ENCODE results near the gene DLGAP4.

DLGAP4 gene, protein sequence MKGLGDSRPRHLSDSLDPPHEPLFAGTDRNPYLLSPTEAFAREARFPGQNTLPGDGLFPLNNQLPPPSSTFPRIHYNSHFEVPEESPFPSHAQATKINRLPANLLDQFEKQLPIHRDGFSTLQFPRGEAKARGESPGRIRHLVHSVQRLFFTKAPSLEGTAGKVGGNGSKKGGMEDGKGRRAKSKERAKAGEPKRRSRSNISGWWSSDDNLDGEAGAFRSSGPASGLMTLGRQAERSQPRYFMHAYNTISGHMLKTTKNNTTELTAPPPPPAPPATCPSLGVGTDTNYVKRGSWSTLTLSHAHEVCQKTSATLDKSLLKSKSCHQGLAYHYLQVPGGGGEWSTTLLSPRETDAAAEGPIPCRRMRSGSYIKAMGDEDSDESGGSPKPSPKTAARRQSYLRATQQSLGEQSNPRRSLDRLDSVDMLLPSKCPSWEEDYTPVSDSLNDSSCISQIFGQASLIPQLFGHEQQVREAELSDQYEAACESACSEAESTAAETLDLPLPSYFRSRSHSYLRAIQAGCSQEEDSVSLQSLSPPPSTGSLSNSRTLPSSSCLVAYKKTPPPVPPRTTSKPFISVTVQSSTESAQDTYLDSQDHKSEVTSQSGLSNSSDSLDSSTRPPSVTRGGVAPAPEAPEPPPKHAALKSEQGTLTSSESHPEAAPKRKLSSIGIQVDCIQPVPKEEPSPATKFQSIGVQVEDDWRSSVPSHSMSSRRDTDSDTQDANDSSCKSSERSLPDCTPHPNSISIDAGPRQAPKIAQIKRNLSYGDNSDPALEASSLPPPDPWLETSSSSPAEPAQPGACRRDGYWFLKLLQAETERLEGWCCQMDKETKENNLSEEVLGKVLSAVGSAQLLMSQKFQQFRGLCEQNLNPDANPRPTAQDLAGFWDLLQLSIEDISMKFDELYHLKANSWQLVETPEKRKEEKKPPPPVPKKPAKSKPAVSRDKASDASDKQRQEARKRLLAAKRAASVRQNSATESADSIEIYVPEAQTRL

DNA sequence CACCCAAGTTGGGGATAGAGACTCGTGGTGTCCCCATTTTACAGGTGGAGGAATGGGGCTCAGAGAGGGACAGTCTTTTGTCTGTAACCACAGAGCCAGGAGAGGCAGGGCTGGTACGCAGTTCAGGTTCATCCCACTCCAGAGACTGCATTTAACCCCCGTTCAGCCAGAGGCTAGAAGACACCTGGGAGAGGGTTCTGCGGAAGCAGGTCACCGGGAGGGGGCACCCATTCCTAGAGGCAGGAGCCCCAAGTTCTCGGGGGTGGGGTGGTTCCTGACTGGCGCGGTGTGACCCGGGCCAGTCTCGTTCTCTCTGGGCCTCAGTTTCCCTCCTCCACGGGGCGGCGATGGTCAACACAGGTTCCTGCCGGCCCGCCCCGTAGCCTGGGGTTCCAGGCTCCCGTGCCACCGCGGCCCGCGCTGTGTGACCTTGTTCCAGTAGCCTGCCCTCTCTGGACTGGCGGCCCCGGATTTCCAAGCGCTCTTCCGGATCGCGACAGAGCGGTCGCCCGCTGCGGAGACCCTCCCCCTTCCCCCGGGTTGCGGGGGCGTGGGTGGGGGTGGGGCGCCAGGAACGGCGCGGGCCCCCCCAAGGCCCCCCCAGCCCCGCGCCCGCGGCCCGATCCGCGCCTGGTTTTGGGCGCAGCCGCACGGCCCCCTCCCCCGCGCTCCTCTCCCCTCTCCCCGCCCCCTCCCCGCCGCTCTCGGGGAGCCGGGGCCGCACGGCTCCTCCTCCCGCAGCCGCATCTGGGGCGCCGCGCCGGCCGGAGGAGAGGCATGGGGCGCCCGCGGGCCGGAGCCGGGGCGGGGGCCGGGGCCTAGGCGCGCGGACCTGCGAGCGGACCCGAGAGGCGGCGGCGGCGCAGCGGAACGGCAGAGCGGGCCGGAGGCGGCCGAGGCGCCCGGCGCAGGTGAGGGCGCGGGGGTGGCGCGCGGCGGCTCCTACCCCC lies at the start of gene DLGAP4:
TSS of gene DLGAP4 (plus strand) at position 738 of the 950 bp plus-strand sequence. CDS start 125,379 bp downstream, outside the sequence.
- no peak for DNase-seq (ENCODE audit: low read depth in 2 of 2)

GRCh38 chr20:36259177-36260061 lies 46.7 kb upstream of the DLGAP4 start:
- DNase-seq (ENCODE audit: low read depth in 2 of 2) = no peak

DNA sequence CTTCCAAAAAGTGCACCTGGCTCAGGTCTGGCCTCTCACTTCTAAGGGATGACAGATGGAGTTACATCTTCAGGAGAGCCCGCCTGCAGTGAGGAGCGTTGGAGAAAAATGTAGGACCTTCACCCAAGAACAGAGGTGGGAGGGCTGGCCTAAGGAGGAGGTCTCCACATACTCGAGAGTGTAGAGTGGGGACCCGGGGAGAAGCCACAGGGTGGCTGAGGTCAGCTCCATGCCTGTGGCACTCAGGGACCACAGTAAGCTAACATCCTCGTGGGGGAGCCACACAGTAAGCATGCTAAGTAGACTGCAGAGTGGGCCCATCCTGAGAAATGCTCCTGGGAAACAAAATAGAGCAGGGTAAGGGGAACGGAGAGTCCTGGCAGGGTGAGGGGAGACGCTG lies 45.8 kb upstream of the DLGAP4 start:
- no peak for DNase-seq (ENCODE audit: low read depth in 2 of 2)

DNA sequence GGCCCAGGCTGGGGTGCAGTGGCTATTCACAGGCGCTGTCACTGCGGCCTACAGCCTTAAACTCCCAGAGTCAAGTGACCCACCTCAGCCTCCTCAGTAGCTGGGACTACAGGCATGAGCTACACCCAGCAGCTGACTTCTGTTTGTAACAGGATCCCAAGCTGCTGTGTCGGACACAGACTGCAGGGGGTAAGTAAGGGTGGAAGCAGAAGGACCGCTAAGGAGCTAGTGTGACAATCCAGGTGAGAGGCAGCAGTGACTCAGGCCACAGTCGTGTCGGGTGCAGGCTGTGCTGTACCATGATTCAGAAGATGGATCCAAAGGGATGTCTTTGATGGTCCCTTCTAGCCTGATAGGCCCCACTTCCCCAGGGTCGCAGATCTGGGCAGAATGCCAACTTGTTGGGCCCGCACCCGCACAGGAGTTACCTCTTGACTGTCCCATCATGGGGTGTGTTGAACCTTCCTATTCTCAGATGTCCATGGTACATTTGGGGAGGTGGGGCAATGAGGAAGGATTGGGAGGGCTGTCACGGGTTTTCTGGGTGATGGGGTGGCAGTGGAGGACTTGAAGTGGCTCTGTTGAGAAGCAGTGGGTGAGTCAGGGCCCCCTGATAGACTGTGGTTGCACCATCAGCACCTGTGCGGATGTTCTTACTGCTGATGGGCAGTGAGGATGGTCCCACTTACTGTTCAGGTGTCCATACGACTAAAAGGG lies 44.6 kb upstream of the DLGAP4 start:
- no peak for DNase-seq (ENCODE audit: low read depth in 2 of 2)

GRCh38 chr20:36262440-36262839 lies 43.7 kb upstream of the DLGAP4 start:
- DNase-seq (ENCODE audit: low read depth in 2 of 2) = no peak

DNA sequence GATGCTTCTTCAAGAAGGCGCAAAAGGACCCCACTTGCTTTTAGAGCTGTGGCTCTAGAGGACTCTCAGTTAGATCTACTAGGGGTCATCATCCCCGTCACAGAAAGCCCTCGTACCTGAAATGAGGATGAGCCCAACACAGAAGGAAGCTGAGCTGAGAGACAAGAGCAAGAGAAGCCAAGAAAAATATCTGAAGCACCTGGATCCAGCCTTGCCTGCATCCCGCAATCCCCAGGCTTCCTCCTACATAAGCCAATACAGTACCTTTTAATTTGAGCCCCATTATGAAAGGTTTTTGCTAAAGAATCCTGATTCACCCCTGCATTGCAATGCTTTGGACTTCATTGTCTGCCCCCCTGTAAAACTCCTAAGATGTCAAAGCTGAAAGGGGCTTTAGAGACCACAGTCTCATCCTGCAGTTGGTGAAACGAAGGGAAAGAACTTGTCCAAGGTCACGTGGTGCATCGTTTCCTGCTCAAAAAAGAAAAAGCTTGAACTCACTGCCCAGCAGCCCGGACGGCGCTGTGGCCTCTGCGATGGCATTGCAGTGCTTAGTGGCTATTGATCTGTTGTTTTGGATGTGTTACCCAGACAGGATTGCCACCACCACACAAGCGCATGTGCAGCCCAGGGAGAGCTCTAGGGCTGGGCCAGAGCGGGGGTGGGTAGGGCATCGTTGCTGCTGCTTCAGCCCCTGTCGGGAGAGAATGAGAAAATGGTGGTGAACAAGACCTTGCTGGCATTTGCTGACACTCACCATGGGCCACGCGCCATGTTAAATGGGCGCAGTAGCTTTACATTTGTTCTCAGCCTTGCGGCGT lies 41.5 kb upstream of the DLGAP4 start:
- no peak for DNase-seq (ENCODE audit: low read depth in 2 of 2)

DNA sequence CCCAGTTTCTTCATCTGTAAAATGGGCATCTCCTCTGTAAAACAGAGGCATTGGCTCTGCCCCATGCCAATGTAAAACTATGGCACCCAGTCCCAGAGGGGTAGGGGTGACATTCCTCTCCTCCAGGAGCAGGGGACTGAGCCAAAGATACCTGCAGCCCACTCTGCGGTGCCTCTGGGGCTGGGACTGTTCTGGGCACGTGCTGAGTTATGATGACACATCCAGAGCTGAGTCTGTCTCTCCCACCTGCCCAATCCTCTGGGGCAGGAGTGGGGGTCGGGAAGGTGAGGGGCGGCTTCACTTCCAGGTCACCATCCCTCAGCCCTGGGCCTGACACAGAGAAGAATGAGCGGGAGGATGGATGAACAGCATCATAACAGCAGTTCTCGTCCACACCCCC lies 40.0 kb upstream of the DLGAP4 start:
- DNase-seq (ENCODE audit: low read depth in 2 of 2) = no peak

GRCh38 chr20:36267605-36268381 lies 38.3 kb upstream of the DLGAP4 start:
- no peak for DNase-seq (ENCODE audit: low read depth in 2 of 2)

DNA sequence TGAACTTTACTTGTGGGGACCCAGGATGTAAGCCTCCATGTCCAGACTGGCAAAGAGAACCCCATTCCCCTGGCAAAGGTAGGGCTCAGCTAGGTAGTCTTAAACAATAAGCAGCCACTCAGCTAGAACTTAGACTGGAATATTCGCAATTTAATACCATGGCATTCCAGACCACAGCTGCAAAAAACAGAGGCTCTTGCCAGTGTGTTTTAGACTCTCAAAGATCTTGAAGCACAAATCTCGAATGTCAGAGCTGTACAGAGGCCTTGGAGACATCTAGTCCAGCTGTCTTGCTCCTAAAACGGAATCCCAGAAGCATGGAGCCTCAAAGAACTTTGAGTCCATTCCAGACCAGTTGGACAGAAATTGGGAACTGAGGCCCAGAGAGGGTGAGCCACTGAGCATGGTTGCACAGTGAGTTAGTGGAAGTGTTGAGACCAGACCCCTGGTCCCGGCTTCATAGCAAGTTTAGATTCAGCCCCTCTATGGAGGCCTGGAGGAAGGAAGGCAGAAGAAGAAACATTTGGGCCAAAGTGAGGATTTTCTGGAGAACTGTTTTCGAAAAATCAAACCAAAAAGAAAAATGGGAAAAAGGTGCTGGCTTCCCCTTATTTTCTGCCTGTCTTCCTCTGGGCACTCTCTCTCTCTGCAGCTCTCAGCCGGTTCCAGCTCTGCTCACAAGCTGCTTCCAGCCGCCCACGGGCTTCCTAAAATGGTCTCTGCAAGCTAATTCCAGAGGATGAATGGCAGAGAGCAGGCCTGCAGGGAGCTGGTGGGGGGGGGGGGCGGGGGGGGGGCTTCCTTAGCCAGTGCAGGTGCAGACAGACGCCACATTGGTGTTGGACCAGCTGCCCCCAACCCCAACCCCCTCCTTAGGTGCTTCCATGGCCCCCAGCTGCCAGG lies 37.4 kb upstream of the DLGAP4 start:
- DNase-seq (ENCODE audit: low read depth in 2 of 2) = no peak

DNA sequence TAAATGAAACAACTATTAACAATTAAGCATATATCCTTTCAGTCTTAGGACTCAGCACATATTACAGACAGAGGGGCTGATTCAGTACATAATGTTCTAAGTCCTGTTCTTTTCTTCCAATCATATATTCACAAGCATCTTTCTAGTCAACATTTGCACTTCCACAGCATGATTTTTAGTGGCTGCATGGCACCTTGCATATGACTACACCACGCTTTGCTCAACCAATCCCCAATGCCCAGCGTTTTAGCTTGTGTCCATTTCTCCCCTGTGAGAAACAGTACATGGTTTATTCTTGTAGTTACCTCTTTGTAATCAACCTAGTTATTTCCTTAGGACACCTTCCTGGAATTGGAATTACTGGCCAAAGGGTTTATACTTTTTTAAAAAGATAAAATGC lies 36.6 kb upstream of the DLGAP4 start:
- no peak for DNase-seq (ENCODE audit: low read depth in 2 of 2)

DNA sequence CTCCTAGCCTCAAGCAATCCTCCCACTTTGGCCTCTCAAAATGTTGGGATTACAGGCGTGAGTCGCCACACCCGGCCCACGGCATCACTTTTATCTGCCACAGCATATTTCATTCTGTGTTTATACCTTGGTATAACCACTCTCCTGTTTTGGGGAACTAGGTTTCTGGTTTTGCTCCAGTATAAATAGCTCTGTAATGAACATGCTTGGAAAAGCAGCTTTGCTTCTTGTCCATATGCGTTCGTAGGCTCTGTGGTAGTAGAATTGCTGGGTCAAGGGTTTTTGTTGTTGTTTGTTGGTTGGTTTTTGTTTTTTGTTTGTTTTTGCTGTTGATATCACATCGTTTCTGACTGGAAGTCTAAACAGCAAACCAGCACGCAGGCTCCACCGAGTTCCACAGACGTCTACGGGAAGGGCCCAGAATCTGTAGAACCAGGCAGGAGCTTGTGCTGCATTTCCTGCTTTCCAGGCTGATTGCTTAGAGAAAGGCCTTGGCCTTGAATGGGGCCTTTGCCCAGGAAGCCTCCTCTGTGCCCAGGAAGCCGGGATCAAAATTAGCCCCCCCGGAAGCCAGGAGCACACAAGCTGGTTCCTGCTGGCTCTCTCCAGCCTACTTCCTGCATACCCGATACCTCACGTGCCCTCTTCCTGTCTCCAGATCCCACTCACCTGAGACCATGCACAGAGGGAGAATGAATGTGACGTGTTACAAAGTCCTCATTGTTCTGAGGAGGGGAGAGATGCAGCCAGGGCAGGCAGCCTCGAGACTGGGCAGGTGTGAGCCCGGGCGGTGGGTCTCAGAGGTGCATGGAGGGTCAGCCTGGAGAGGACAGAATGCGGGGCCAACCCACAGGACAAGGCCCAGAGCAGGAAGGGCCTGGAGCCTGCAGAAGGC lies 35.1 kb upstream of the DLGAP4 start:
- no peak for DNase-seq (ENCODE audit: low read depth in 2 of 2)

DNA sequence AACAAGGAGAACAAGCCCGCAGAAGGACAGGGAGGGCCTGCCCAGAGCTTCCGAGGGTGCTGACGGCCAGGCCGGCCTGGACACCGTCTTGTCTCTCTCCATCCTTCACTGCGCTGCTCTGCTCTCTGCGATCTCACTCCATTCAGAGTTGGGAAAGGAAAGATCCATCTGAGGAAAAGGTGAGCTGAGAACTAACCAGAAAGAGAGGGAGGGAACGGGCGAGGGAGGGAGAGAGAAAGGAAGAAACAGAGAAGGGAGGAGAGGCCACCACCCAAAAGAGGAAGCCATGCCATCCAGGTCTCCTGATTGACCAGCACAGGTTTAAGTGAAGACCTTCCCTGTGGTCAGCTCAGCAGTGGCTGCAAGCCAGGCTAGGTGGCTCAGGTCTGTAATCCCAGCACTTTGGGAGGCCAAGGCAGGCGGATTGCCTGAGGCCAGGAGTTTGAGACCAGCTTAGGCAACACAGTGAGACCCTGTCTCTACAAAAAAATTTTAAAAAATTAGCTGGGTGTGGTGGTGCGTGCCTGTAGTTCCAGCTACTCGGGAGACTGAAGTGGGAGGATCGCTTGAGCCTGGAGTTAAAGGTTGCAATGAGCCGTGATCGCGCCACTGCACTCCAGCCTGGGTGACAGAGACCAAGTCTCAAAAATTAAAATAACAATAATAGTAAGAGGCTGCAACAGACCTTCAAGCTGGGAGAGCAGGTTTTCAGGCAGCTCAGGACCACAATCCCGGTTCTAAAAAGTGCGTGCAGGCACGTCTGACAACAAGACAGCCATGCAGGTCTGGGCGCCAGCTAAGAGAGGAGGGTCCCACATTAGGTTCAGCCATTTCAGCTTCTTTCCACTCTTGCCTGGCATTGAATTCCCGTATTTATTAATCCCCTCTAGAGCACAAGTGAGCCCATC lies 34.2 kb upstream of the DLGAP4 start:
- DNase-seq (ENCODE audit: low read depth in 2 of 2) = no peak

DNA sequence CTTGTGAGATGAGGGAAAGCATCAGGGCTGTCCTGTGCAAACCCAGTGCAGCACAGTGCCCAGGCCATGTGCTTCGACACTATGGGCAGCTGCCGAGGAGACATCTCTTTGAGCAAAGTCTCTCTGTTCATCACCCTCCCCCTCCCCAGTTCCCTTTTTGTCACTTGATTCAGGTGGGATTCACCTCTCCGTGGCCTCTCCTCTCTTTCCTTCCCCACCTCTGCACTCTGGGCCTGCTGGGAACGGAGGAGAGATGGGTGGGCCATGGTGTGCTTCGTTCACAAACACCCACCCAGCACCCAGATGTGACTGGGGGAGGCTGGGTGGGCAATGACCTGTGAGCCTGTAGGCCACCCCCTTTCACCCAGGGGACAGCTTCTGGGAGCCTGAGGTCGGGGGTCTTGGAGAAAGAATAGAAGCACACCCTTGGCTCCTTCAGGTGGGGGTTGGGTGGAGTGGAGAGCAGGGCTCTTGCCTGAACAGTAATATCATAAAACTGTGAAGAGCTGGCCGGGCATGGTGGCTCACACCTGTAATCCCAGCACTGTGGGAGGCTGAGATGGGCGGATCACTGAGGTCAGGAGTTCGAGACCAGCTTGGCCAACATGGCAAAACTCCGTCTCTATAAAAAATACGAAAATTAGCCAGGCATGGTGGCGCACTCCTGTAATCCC lies 33.5 kb upstream of the DLGAP4 start:
- no peak for DNase-seq (ENCODE audit: low read depth in 2 of 2)

DNA sequence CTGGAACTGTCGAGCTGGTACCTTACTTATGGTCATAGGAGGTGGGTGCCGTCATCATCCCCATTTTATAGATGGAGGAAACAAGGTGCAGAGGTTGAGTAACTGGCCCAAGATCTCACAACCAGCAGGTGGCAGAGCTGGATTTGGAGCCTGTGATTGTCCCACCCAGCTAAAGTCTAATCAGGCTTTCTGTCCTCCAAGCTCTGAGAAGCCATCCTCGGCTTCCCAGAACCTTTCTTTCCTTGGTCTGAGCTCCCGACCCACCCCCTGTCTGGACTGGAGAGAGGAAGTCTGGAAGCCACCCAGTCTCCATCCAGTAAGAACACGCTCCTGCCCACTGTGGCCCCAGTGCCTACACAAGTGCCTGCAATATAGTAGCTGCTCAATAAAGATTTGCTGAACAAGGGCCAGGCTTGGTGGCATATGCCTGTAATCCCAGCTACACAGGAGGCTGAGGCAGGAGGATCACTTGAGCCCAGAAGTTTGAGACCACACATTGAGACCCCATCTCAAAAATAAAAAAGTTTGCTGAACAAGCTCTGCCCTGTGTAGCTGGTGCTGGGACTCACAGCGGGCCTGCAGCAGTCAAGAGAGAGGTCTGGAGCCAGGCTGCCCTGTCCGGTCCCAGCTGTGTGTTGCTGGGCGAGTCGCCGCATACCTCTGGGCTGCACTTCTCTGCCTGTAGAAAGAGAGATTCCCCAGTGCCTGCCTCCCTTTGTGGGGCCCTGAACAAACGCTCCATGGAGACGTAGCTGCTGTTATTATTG lies 32.5 kb upstream of the DLGAP4 start:
- no peak for DNase-seq (ENCODE audit: low read depth in 2 of 2)
